GM23338 (cell line): Measurements from ENCODE around the gene HCRT. TPM values are rescaled to one million over a fixed set of nuclear protein-coding genes. Genes with fewer than 3 reads are reported as not detected.

ENCODE experiments used
- ATAC-seq: fragments of 200-7000 bp; cut with Tn5 transposase; 3 replicates; pipeline ENCODE4 v1.9.1; 2020
- DNase-seq: peaks from one replicate; pipeline ENCODE4 v3.0.0-alpha.2; 2015; ENCODE audit warnings: low spot score
- H2AFZ ChIP-seq: fragments of 200-600 bp; sonication (generic); 2 replicates; pipeline ENCODE4 v1.8.0; 2016; ENCODE audit warnings: antibody characterized with exemption, mild to moderate bottlenecking, moderate library complexity
- H3F3A ChIP-seq: fragments of 200-600 bp; sonication (generic); replicated peaks from 2 replicates; pipeline ENCODE4 v1.8.0; 2017; ENCODE audit warnings: antibody characterized with exemption, mixed run types, low read depth
- H3K27ac ChIP-seq: fragments of 200-600 bp; sonication (generic); 2 replicates; pipeline ENCODE4 v1.6.1; 2016; ENCODE audit warnings: low read depth
- H3K27me3 ChIP-seq: fragments of 200-600 bp; sonication (generic); 2 replicates; pipeline ENCODE4 v1.8.0; 2016; ENCODE audit warnings: mild to moderate bottlenecking, mixed run types, moderate library complexity; ENCODE audit not compliant: insufficient read depth
- H3K36me3 ChIP-seq: fragments of 200-600 bp; sonication (generic); 2 replicates; pipeline ENCODE4 v1.8.0; 2016; ENCODE audit warnings: mild to moderate bottlenecking; ENCODE audit not compliant: insufficient read depth
- H3K4me1 ChIP-seq: fragments of 200-600 bp; sonication (generic); 2 replicates; pipeline ENCODE4 v1.8.0; 2016; ENCODE audit warnings: mild to moderate bottlenecking, moderate library complexity; ENCODE audit not compliant: insufficient read depth
- H3K4me2 ChIP-seq: fragments of 200-600 bp; sonication (generic); 2 replicates; pipeline ENCODE4 v1.7.1; 2017; ENCODE audit warnings: mixed run types
- H3K4me3 ChIP-seq: fragments of 200-600 bp; sonication (generic); 2 replicates; pipeline ENCODE4 v1.6.1; 2016; ENCODE audit warnings: mixed run types
- H3K79me2 ChIP-seq: fragments of 200-600 bp; sonication (generic); replicated peaks from 2 replicates; pipeline ENCODE4 v1.8.0; 2017; ENCODE audit warnings: mild to moderate bottlenecking; ENCODE audit not compliant: insufficient read depth
- H3K9me2 ChIP-seq: fragments of 200-600 bp; sonication (generic); 2 replicates; pipeline ENCODE4 v1.8.0; 2017; ENCODE audit not compliant: insufficient read depth
- H4K20me1 ChIP-seq: fragments of 200-600 bp; sonication (generic); replicated peaks from 2 replicates; pipeline ENCODE4 v1.8.0; 2017; ENCODE audit warnings: mild to moderate bottlenecking; ENCODE audit not compliant: insufficient read depth
- H3K27ac Mint-ChIP-seq: 2 replicates; pipeline ENCODE4 v1.8.0; 2020; ENCODE audit warnings: inconsistent platforms, mild to moderate bottlenecking, moderate library complexity, mixed read lengths
- H3K27me3 Mint-ChIP-seq: 3 replicates; pipeline ENCODE4 v1.8.0; 2022; ENCODE audit warnings: low read depth, mild to moderate bottlenecking, moderate library complexity, mixed read lengths, inconsistent platforms; ENCODE audit not compliant: insufficient read depth, poor library complexity
- H3K36me3 Mint-ChIP-seq: 3 replicates; pipeline ENCODE4 v1.8.0; 2021; ENCODE audit warnings: low read depth, mild to moderate bottlenecking, inconsistent platforms, moderate library complexity, mixed read lengths
- H3K4me1 Mint-ChIP-seq: 3 replicates; pipeline ENCODE4 v1.8.0; 2020; ENCODE audit warnings: mild to moderate bottlenecking, inconsistent platforms, mixed read lengths
- H3K4me3 Mint-ChIP-seq: 3 replicates; pipeline ENCODE4 v1.8.0; 2021; ENCODE audit warnings: moderate library complexity, mild to moderate bottlenecking, inconsistent platforms, mixed read lengths
- H3K9me3 Mint-ChIP-seq: 3 replicates; pipeline ENCODE4 v1.8.0; 2020; ENCODE audit warnings: moderate library complexity, mild to moderate bottlenecking, inconsistent platforms, mixed read lengths
- CREB1 ChIP-seq: fragments of 250-450 bp; sonication (Bioruptor Pico); IDR thresholded peaks from 2 replicates; pipeline ENCODE4 v1.5.0; 2020; ENCODE audit warnings: low read depth, mild to moderate bottlenecking, moderate library complexity
- EZH2phosphoT487 ChIP-seq: fragments of 200-600 bp; sonication (generic); IDR thresholded peaks from one replicate; pipeline ENCODE4 v1.8.1; 2018; ENCODE audit warnings: antibody characterized with exemption; ENCODE audit not compliant: unreplicated experiment
- JUNB ChIP-seq: IDR thresholded peaks from one replicate; pipeline ENCODE4 v1.6.1; 2016; ENCODE audit warnings: antibody characterized with exemption; ENCODE audit not compliant: unreplicated experiment
- NANOG ChIP-seq: IDR thresholded peaks from 2 replicates; pipeline ENCODE4 v1.6.1; 2016; ENCODE audit warnings: antibody characterized with exemption, borderline replicate concordance
- POLR2AphosphoS5 ChIP-seq: IDR thresholded peaks from 2 replicates; pipeline ENCODE4 v1.6.1; 2016; ENCODE audit warnings: antibody characterized with exemption, low read depth
- STAT1 ChIP-seq: IDR thresholded peaks from one replicate; pipeline ENCODE4 v1.6.1; 2016; ENCODE audit warnings: antibody characterized with exemption; ENCODE audit not compliant: unreplicated experiment
- ZNF114 ChIP-seq: fragments of 250-450 bp; sonication (Bioruptor Pico); IDR thresholded peaks from 2 replicates; pipeline ENCODE4 v1.5.0; 2020; ENCODE audit warnings: mild to moderate bottlenecking, moderate library complexity
- ZNF331 ChIP-seq: fragments of 250-450 bp; sonication (Bioruptor Pico); IDR thresholded peaks from 2 replicates; pipeline ENCODE4 v1.5.0; 2020; ENCODE audit warnings: low read depth, mild to moderate bottlenecking, moderate library complexity
- polyA plus RNA-seq: library from polyadenylated mRNA; unstranded; fragments of >200 nt; fragmentation: Nextera tagmentation; extraction: Ambion mirVana; gene quantifications from 2 replicates; pipeline ENCODE4 v1.2.1, GENCODE V29; 2016
- total RNA-seq: library from RNA; depleted of rRNA; stranded (reverse); fragments of >200 nt; shearing (Covaris generic); gene quantifications from 2 replicates; pipeline ENCODE4 v1.2.3, GENCODE V29; 2014
- TF ChIP-seq, protein P1 (sequence below): IDR thresholded peaks from one replicate; pipeline ENCODE4 v1.6.1; 2018; ENCODE audit warnings: antibody characterized with exemption; ENCODE audit not compliant: unreplicated experiment
- TF ChIP-seq, protein P2 (sequence below), 2 experiments: fragments of 200-600 bp in 1 of 2; sonication (generic) in 1 of 2; conservative IDR thresholded peaks; 2 replicates each; pipeline versions ENCODE4 v1.5.1 to v1.6.1; 2016 to 2017; ENCODE audit warnings: antibody characterized with exemption in 2 of 2, low read depth in 2 of 2, mild to moderate bottlenecking in 2 of 2, moderate library complexity in 1 of 2

The HCRT gene
- total and polyA plus RNA-seq, 2 experiments from 2014 or later, result not detected

DNA sequence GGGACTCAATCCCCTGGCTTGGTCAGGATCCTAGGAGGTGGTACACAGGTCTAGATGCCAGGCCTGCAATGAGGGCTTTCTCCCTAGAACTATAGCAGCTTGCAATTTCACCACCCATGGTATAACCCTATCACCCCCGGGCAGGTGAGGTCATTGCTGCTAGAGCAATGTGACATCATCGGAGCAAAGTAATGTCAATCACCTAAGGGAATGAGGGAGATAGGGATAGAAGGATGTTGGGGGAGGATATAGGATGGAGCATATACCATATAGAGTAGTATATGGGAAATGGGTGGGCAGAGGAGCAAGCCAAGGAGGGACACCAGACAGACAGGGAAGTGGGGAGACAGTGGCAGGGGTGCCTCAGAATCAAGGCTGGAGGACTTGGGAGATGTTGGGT is 7.6 kb downstream of the HCRT start (continued):
- TF ChIP-seq ZNF114 (CRISPR knock-in tag), result no peak
- no peak for TF ChIP-seq EZH2phosphoT487
- no peak for TF ChIP-seq JUNB
- TF ChIP-seq, protein P1, sequence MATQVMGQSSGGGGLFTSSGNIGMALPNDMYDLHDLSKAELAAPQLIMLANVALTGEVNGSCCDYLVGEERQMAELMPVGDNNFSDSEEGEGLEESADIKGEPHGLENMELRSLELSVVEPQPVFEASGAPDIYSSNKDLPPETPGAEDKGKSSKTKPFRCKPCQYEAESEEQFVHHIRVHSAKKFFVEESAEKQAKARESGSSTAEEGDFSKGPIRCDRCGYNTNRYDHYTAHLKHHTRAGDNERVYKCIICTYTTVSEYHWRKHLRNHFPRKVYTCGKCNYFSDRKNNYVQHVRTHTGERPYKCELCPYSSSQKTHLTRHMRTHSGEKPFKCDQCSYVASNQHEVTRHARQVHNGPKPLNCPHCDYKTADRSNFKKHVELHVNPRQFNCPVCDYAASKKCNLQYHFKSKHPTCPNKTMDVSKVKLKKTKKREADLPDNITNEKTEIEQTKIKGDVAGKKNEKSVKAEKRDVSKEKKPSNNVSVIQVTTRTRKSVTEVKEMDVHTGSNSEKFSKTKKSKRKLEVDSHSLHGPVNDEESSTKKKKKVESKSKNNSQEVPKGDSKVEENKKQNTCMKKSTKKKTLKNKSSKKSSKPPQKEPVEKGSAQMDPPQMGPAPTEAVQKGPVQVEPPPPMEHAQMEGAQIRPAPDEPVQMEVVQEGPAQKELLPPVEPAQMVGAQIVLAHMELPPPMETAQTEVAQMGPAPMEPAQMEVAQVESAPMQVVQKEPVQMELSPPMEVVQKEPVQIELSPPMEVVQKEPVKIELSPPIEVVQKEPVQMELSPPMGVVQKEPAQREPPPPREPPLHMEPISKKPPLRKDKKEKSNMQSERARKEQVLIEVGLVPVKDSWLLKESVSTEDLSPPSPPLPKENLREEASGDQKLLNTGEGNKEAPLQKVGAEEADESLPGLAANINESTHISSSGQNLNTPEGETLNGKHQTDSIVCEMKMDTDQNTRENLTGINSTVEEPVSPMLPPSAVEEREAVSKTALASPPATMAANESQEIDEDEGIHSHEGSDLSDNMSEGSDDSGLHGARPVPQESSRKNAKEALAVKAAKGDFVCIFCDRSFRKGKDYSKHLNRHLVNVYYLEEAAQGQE, result no peak
- TF ChIP-seq NANOG, result no peak
- TF ChIP-seq ZNF331 (CRISPR knock-in tag), result no peak

DNA sequence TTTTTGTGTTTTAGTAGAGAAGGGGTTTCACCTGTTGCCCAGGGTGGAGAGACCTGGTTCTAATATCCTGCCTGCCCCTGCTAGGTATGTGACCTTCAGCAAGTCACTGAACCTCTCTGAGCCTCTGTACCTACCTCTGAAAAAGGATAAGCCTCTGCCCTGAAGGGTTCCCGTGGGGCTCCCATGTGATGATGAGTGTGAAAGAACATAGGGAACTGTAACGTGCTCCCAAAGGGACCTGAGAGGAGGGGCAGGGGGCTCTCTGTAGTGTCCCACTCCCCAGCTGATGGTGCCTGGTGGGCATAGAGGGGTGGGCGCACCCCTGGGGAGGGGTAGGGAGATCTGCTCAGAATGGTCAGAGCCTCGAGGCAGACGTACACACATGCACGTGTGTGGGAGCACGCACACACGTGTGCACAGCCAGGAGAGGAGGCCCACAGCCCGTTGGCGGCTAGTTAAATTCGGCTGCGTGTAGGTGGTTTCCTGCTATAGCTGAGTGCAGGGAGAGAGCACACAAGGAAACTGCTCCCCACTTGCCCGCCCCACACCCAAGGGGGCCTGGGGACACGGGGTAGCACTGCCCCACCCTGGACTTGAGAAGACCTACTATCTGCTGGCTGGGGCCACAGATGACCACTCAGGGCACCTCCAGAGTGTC is 11.0 kb downstream of the HCRT start:
- no peaks in the 10 kb centered on the region for H3K36me3 ChIP-seq
- no peaks in the 10 kb centered on the region for H3K9me2 ChIP-seq
- peaks cover 2% of the 10 kb centered on the region; the same call in 1 of the 2 replicates for H4K20me1 ChIP-seq
- Mint-ChIP-seq H3K36me3 (no peaks in the 10 kb centered on the region), H3K4me3 (no peak overlapping the region), H3K9me3 (no peaks in the 10 kb centered on the region; the same call in 2 of the 3 replicates), H3K27me3 (peaks cover 8% of the 10 kb centered on the region), H3K4me1 (peaks cover 5% of the 10 kb centered on the region; the same call in 2 of the 3 replicates), H3K27ac (no peak overlapping the region)
- DNase-seq (no peak), ATAC-seq (no peak)
- H3K4me1 ChIP-seq, result no peaks in the 10 kb centered on the region
- no peak overlapping the region for H3K4me2 ChIP-seq
- no peak overlapping the region for H3K4me3 ChIP-seq
- H3K27ac ChIP-seq, result no peak overlapping the region
- H2AFZ ChIP-seq, result no peak overlapping the region
- H3F3A ChIP-seq, result no peaks in the 10 kb centered on the region
- H3K79me2 ChIP-seq, result no peaks in the 10 kb centered on the region
- H3K27me3 ChIP-seq, result no peaks in the 10 kb centered on the region
- no peak for TF ChIP-seq NANOG
- no peak for TF ChIP-seq ZNF331 (CRISPR knock-in tag)
- TF ChIP-seq JUNB, result no peak
- TF ChIP-seq, protein P2, sequence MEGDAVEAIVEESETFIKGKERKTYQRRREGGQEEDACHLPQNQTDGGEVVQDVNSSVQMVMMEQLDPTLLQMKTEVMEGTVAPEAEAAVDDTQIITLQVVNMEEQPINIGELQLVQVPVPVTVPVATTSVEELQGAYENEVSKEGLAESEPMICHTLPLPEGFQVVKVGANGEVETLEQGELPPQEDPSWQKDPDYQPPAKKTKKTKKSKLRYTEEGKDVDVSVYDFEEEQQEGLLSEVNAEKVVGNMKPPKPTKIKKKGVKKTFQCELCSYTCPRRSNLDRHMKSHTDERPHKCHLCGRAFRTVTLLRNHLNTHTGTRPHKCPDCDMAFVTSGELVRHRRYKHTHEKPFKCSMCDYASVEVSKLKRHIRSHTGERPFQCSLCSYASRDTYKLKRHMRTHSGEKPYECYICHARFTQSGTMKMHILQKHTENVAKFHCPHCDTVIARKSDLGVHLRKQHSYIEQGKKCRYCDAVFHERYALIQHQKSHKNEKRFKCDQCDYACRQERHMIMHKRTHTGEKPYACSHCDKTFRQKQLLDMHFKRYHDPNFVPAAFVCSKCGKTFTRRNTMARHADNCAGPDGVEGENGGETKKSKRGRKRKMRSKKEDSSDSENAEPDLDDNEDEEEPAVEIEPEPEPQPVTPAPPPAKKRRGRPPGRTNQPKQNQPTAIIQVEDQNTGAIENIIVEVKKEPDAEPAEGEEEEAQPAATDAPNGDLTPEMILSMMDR (conservative IDR thresholded peaks at IDR 0.05; ENCODE audit: low read depth in 2 of 2), result no peak
- TF ChIP-seq EZH2phosphoT487, result no peak
- TF ChIP-seq STAT1, result no peak
- TF ChIP-seq POLR2AphosphoS5, result no peak
- TF ChIP-seq, protein P1, result no peak
- no peak for TF ChIP-seq CREB1
